ENCODE measurements around the gene ASB6. TPM values are rescaled to one million over a fixed set of nuclear protein-coding genes. Genes with fewer than 3 reads are reported as not detected.
"Not testable (repeated sequence)": the region's sequence is repeated elsewhere in the genome, so short reads cannot be mapped to it uniquely, and the experiment has no call there.

Gene ASB6
- total RNA-seq, 1 experiment from 2014 or later = 13.9 TPM

- DNase-seq (ENCODE audit: low spot score) = no peak
Observed at GRCh38 chr9:129607027-129607387, 34.9 kb downstream of the ASB6 start.

- DNase-seq (ENCODE audit: low spot score) = no peak
Observed at GRCh38 chr9:129606161-129607026, 35.6 kb downstream of the ASB6 start.

DNA sequence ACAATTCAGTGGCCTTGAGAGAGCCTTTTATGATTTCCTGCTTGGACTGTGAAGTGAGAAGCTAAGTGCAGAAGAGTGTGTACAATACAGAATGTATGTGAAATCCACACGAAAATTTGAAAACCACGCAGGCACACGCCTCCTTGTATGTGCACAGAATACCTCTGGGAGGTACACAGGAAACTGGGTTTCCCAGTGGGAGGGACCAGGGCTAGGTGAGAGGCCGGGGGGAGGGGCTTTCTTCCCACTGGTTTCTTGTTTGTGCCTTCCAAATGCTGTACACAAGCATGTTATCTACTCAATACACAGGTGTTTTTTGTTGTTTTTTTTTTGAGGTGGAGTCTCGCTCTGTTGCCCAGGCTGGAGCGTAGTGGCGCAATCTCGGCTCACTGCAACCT lies 37.2 kb downstream of the ASB6 start:
- DNase-seq (ENCODE audit: low spot score) = no peak

GRCh38 chr9:129604056-129604765 lies 37.7 kb downstream of the ASB6 start:
- no peak for DNase-seq (ENCODE audit: low spot score)

GRCh38 chr9:129602598-129603415 lies 39.1 kb downstream of the ASB6 start:
- DNase-seq (ENCODE audit: low spot score) = no peak

- DNase-seq (ENCODE audit: low spot score) = no peak
Observed at GRCh38 chr9:129601082-129601674, 40.8 kb downstream of the ASB6 start.

DNA sequence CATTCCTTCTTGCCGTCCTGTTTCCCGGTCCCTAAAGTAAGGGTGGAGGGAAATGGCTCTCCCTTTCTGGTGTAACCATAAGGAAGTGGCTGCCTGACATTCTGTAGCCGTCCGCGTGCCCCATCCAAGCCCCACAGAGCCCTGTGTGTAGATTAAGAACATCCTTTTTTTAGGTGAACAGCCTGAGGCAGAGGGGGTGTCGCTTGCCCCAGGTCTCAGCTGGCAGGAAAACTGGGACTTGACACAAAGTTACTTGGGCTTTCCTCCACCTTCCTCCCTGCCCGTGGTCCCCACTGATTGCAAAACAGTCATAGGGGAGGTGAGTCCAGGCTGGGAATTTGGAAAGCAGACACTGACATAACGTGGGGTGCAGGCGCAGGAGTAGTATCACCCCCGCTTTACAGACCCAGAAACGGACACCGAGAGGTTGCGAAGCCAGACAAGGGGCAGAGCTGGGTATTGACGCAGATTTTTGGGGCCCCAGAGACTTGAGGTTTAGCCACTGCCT lies 43.8 kb downstream of the ASB6 start:
- no peak for DNase-seq (ENCODE audit: low spot score)

GRCh38 chr9:129597355-129598088 lies 44.4 kb downstream of the ASB6 start:
- DNase-seq (ENCODE audit: low spot score) = no peak

GRCh38 chr9:129596541-129597331 lies 45.2 kb downstream of the ASB6 start:
- DNase-seq (ENCODE audit: low spot score) = no peak

- no peak for DNase-seq (ENCODE audit: low spot score)
Observed at GRCh38 chr9:129595903-129596540, 45.9 kb downstream of the ASB6 start.

DNA sequence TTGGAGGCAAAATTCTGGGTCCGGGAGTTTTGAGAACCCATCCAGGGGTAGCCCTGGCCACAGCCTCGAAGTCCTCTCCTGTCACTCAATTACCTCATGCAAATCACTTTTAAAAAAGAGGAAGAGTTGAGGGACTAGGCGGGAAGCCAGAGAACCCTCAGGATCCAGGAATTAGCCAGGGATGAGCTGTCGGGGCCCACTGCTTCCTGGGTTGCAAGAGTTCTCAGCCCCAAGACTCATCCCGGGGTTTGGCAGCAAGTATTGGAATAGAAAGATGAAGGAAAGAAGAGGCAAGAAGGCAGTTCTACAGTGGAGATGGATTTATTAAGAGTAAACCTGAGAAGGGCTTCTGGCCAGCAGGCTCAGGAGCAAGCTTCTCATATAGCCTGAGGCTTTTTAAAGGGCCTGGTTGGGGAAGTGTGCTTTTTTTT lies 46.6 kb downstream of the ASB6 start:
- DNase-seq (ENCODE audit: low spot score) = no peak

DNA sequence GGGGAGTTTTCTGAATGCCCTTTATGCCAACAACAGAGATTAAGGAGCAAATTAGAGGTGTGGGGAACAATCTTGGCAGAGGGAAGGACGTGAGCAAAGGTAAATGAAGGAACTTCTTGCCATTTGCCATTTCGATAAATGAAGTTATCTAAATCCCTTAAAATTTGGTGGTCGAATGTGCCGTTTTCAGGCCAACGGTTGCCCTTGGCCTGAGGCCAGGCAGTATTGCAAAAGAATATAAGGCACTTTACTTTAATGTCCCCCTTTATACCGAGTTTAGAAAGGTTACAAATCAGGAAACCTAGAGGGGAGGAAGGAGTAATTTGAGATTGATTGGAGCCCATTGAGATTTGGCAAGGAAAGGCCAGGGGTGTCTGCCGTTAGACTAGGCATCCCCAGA lies 47.3 kb downstream of the ASB6 start:
- DNase-seq (ENCODE audit: low spot score) = no peak

DNA sequence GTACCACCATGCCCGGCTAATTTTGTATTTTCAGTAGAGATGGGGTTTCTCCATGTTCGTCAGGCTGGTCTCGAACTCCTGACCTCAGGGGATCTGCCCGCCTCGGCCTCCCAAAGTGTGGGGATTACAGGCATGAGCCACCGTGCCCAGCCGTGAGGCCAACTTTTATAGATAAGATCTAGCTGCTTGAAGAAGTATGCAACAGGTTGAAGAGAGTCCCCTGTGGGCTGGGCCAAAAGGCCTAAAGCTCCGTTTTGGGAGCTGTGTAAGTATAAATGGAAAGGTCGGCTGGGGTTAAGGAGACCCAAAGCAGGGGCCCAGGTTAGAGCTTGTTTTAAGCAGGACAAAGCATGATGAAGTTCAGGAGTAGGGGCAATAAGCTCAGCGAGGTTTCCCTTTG lies 49.2 kb downstream of the ASB6 start:
- DNase-seq (ENCODE audit: low spot score) = not testable (repeated sequence)

DNA sequence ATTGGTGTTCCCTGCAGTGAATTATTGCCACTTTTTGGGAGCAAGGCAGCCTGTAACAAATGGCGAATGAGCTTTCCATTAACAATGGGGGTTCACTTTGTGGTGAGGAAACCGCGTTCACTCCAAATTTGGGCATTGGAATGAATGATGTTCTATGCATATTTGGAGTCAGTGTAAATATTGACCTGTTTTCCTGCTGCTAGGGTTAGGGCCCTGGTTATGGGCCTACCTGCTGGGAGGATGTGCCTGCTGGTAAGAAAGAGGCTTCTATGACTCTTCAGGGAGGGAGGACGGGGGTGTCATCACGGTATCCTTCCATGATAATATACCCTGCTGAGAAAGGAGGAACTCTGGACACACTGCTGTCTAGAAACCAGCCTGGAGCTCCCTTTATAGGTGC lies 50.0 kb downstream of the ASB6 start:
- no peak for DNase-seq (ENCODE audit: low spot score)

- DNase-seq (ENCODE audit: low spot score) = no peak
Observed at GRCh38 chr9:129590466-129590865, 51.5 kb downstream of the ASB6 start.

DNA sequence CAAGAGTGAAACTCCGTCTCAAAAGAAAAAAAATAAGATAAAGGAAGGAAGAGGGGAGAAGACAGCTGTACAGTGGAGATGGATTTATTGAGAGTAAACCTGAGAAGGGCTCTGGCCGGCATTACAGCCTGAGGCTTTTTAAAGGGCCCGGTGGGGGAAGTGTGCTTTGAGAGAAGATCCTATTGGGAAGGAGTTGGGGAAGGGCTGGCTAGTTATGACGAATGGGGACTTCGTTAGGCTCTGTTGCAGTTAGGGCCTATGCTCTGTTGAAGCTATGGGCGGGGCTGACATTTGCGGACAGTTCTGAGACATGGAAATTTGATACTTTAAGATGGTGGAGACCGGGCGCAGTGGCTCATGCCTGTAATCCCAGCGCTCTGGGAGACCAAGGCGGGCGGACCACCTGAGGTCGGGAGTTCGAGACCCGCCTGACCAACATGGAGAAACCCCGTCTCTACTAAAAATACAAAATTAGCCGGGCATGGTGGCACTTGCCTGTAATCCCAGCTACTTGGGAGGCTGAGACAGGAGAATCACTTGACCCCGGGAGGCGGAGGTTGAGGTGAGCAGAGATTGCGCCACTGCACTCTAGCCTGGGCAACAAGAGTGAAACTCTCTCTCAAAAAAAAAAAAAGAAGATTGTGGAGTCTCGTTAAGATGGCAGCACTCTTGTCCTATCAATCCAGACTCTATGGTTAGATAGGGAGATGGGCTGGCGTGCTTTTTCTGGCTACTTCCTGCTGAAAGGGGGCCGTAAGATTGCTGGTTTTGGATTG lies 54.3 kb downstream of the ASB6 start:
- DNase-seq (ENCODE audit: low spot score) = no peak

DNA sequence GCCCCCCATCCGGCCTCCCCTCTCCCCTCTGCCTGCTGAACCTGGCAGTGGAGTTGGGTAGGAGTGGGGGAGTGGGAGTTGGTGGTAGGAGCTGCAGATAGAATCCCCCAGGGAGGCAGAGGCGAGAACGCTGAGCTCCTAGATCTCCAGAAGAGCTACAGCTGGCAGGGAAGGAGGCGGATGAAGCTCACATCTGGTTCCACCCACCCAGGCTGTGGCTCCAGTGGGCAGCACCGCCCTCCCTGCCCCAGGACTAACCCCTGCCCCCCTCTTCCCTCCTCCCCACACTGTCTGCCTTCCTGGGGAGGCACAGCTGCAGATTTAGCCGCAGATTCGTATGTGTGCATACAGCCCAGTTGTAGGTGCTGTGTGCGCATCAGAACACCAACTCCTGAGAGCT lies 55.3 kb downstream of the ASB6 start:
- DNase-seq (ENCODE audit: low spot score) = no peak

GRCh38 chr9:129586245-129586644 lies 55.7 kb downstream of the ASB6 start:
- no peak for DNase-seq (ENCODE audit: low spot score)

GRCh38 chr9:129585352-129585751 lies 56.6 kb downstream of the ASB6 start:
- DNase-seq (ENCODE audit: low spot score) = no peak
